ENCODE measurements around the gene HOXB4.

- TF ChIP-seq TEAD4 (IDR thresholded peaks at IDR 0.05; ENCODE audit: borderline replicate concordance, insufficient read depth) = no peak
- TF ChIP-seq, protein P1, sequence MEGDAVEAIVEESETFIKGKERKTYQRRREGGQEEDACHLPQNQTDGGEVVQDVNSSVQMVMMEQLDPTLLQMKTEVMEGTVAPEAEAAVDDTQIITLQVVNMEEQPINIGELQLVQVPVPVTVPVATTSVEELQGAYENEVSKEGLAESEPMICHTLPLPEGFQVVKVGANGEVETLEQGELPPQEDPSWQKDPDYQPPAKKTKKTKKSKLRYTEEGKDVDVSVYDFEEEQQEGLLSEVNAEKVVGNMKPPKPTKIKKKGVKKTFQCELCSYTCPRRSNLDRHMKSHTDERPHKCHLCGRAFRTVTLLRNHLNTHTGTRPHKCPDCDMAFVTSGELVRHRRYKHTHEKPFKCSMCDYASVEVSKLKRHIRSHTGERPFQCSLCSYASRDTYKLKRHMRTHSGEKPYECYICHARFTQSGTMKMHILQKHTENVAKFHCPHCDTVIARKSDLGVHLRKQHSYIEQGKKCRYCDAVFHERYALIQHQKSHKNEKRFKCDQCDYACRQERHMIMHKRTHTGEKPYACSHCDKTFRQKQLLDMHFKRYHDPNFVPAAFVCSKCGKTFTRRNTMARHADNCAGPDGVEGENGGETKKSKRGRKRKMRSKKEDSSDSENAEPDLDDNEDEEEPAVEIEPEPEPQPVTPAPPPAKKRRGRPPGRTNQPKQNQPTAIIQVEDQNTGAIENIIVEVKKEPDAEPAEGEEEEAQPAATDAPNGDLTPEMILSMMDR (IDR thresholded peaks at IDR 0.05) = no peak
- TF ChIP-seq GATA2 (CRISPR knock-in tag; IDR thresholded peaks at IDR 0.05) = no peak
- TF ChIP-seq EZH2phosphoT487 (IDR thresholded peaks at IDR 0.05; ENCODE audit: borderline replicate concordance, low read depth) = no peak
- no peak for TF ChIP-seq MXI1 (IDR thresholded peaks at IDR 0.05; ENCODE audit: low read depth, low read length)
- no peak for TF ChIP-seq NRF1 (IDR thresholded peaks at IDR 0.05; ENCODE audit: low read depth, low read length)
Observed at GRCh38 chr17:48567646-48568354, 10.3 kb downstream of the HOXB4 start.

Measured in SK-N-SH (cell line).